Liver (tissue), 9 donors: ENCODE results near the gene ZNF618. TPM values are rescaled to one million over a fixed set of nuclear protein-coding genes. Genes with fewer than 3 reads are reported as not detected.

ENCODE experiments used
- DNase-seq: peaks from one replicate; pipeline ENCODE4 v3.0.0-alpha.2; 2017; ENCODE audit warnings: low spot score
- H3K27ac ChIP-seq, 2 donors: one replicate each; pipeline ENCODE4 v1.7.0; 2013; ENCODE audit warnings: inconsistent platforms in 2 of 2, low read length in 2 of 2, control low read depth in 1 of 2, low read depth in 1 of 2, mild to moderate bottlenecking in 1 of 2
- H3K27me3 ChIP-seq, 4 donors: one replicate each; pipeline versions ENCODE4 v1.6.1 to v1.7.0; 2013; ENCODE audit warnings: low read length in 3 of 4, inconsistent platforms in 1 of 4, mild to moderate bottlenecking in 1 of 4, moderate library complexity in 1 of 4; ENCODE audit not compliant: control insufficient read depth in 4 of 4, insufficient read depth in 4 of 4
- H3K36me3 ChIP-seq, 4 donors: one replicate each; pipeline versions ENCODE4 v1.6.1 to v1.7.0; 2013; ENCODE audit warnings: low read length in 3 of 4, mild to moderate bottlenecking in 3 of 4, low read depth in 1 of 4, moderate library complexity in 1 of 4; ENCODE audit not compliant: control insufficient read depth in 4 of 4, insufficient read depth in 3 of 4
- H3K4me1 ChIP-seq, 4 donors: one replicate each; pipeline versions ENCODE4 v1.6.1 to v1.7.0; 2013; ENCODE audit warnings: low read length in 3 of 4, mild to moderate bottlenecking in 3 of 4, moderate library complexity in 1 of 4; ENCODE audit not compliant: control insufficient read depth in 4 of 4, insufficient read depth in 4 of 4
- H3K4me3 ChIP-seq, 3 donors: one replicate each; pipeline versions ENCODE4 v1.6.1 to v1.7.0; 2013; ENCODE audit warnings: low read length in 3 of 3, control low read depth in 1 of 3, low read depth in 1 of 3, mild to moderate bottlenecking in 1 of 3
- H3K9ac ChIP-seq, 2 donors: one replicate each; pipeline ENCODE4 v1.7.0; 2013; ENCODE audit warnings: low read length in 2 of 2, mild to moderate bottlenecking in 2 of 2, moderate library complexity in 2 of 2, control low read depth in 1 of 2, low read depth in 1 of 2
- H3K9me3 ChIP-seq, 4 donors: one replicate each; pipeline versions ENCODE4 v1.6.1 to v1.7.0; 2013; ENCODE audit warnings: low read length in 3 of 4; ENCODE audit not compliant: control insufficient read depth in 4 of 4
- EGR1 ChIP-seq, 2 donors: IDR thresholded peaks; 2 replicates each; pipeline ENCODE4 v1.6.1; 2016 to 2018; ENCODE audit warnings: antibody characterized with exemption in 2 of 2, low read depth in 2 of 2
- FOXA1 ChIP-seq: IDR thresholded peaks from 2 replicates; pipeline ENCODE4 v1.6.1; 2016; ENCODE audit warnings: antibody characterized with exemption
- HNF4G ChIP-seq: IDR thresholded peaks from 2 replicates; pipeline ENCODE4 v1.6.1; 2016; ENCODE audit warnings: antibody characterized with exemption
- JUND ChIP-seq, 2 donors: IDR thresholded peaks; 2 replicates each; pipeline ENCODE4 v1.6.1; 2016; ENCODE audit warnings: antibody characterized with exemption in 2 of 2
- RAD21 ChIP-seq, 2 donors: IDR thresholded peaks; 2 replicates each; pipeline ENCODE4 v1.6.1; 2016; ENCODE audit warnings: antibody characterized with exemption in 2 of 2, mild to moderate bottlenecking in 2 of 2
- REST ChIP-seq: IDR thresholded peaks from 2 replicates; pipeline ENCODE4 v1.6.1; 2016; ENCODE audit warnings: antibody characterized with exemption, mild to moderate bottlenecking
- RXRA ChIP-seq, 2 donors: IDR thresholded peaks; 2 replicates each; pipeline ENCODE4 v1.6.1; 2017 to 2018; ENCODE audit warnings: antibody characterized with exemption in 2 of 2, mild to moderate bottlenecking in 1 of 2
- SP1 ChIP-seq: IDR thresholded peaks from 2 replicates; pipeline ENCODE4 v1.6.1; 2018; ENCODE audit warnings: antibody characterized with exemption, mild to moderate bottlenecking
- TAF1 ChIP-seq: conservative IDR thresholded peaks from 2 replicates; pipeline ENCODE4 v1.6.1; 2016; ENCODE audit warnings: antibody characterized with exemption, mild to moderate bottlenecking
- YY1 ChIP-seq: IDR thresholded peaks from 2 replicates; pipeline ENCODE4 v1.6.1; 2016; ENCODE audit warnings: antibody characterized with exemption, mild to moderate bottlenecking
- WGBS: extraction: QIAGEN DNeasy Blood & Tissue Kit; methylation state at CpG from one replicate; pipeline ENCODE4 v1.1.7; 2013; 5-methylcytosine and 5-hydroxymethylcytosine counted together
- polyA plus RNA-seq, 2 donors: library from polyadenylated mRNA; stranded (reverse) in 1 of 2; unstranded in 1 of 2; fragments of 200-250 nt in 1 of 2; fragments of >200 nt in 1 of 2; fragmentation: Nextera tagmentation in 1 of 2; extraction: Ambion mirVana in 1 of 2; gene quantifications; one replicate each; pipeline versions ENCODE4 v1.2.1 to v1.2.3, GENCODE V29; 2013 to 2015
- total RNA-seq, 2 donors: library from RNA; depleted of rRNA; stranded (reverse); fragments of >200 nt; gene quantifications; one replicate each; pipeline ENCODE4 v1.2.3, GENCODE V29; 2014
- TF ChIP-seq, protein P1 (sequence below): IDR thresholded peaks from 2 replicates; pipeline ENCODE4 v1.6.1; 2016; ENCODE audit warnings: antibody characterized with exemption
- TF ChIP-seq, protein P2 (sequence below): IDR thresholded peaks from 2 replicates; pipeline ENCODE4 v1.6.1; 2016; ENCODE audit warnings: antibody characterized with exemption
- donor health status: healthy.
- donor health status: healthy.
- donor health status: healthy.
- donor health status: healthy.
- donor health status: healthy.

The ZNF618 gene
- total and polyA plus RNA-seq, 4 donors = 2.2 to 6.5 (median 3.7) TPM

GRCh38 chr9:114075602-114076001 is 199.5 kb downstream of the ZNF618 start (continued):
- TF ChIP-seq JUND (IDR thresholded peaks at IDR 0.05) = no peak
- no peak for TF ChIP-seq RAD21 (IDR thresholded peaks at IDR 0.05)

DNA sequence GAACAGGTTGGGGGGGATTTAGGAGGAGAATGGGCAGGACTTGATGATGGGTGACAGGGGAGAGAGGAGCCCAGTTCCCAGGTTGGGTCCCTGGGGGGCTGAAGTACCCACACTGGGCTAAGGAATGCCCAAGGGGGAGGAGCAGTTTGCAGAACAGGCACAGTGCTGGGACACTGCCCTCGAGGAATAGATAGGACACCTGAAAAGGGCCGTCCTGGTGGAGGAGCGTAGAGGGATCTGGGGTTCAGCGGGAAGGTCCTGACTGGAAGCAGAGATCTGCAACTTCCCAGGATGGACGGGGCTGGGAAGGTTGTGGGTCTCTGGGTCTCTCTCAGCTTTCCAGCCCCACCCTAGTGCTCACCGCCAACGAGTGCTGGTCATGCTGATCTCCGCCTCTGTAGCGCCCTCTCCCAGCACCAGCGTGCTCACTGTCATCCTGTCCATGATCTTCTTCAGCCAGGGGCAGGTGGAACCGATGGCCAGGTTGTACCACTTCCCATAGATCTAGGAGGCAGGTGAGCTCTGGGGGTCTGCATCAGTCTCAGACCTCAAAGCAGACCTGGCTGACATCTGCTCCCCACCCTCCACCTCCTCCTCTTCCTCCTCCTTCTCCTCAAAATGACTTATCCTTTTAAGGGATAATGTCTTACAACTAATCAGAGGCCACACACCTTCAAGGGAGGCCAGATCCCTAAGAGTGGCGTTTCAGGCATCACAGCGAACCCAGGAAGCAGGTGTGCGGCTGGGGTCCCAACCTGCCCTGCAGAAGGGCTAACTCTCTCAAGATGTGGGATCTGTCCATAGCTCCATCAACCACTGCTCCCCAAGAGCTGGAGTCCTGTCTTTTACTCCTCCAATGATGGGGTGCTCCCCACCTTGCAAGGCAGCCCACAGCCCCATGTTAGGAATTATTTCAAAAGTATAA is 200.4 kb downstream of the ZNF618 start:
- H3K9ac ChIP-seq = peak overlapping the region; percentile 83 to 87
- H3K4me3 ChIP-seq = peak overlapping the region; percentile 60 to 95 (median 85)
- 31% methylated on average over 14 of the region's 14 CpGs for WGBS
- H3K27ac ChIP-seq = peak overlapping the region; percentile 60 to 68
- H3K4me1 ChIP-seq = peaks cover 3 to 82% (median 72%) of the 10 kb centered on the region in 4 donors
- DNase-seq = no peak
- peaks cover 5 to 32% (median 24%) of the 10 kb centered on the region in 4 donors for H3K36me3 ChIP-seq
- H3K27me3 ChIP-seq = no peaks in the 10 kb centered on the region
- TF ChIP-seq RAD21 (IDR thresholded peaks at IDR 0.05) = peak in 1 of 2 donors; percentile 21
- TF ChIP-seq HNF4G = no peak
- TF ChIP-seq, protein P1, sequence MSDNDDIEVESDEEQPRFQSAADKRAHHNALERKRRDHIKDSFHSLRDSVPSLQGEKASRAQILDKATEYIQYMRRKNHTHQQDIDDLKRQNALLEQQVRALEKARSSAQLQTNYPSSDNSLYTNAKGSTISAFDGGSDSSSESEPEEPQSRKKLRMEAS = no peak
- no peaks in the 10 kb centered on the region for H3K9me3 ChIP-seq

- H3K4me1 ChIP-seq = peaks cover 4 to 81% (median 70%) of the 10 kb centered on the region in 4 donors
- H3K27ac ChIP-seq = peak overlapping the region; percentile 60 to 68
- H3K9ac ChIP-seq = peak overlapping the region; percentile 83 to 87
- no peaks in the 10 kb centered on the region for H3K9me3 ChIP-seq
- no peak for TF ChIP-seq SP1
- no peak for TF ChIP-seq FOXA1
- no peak for TF ChIP-seq TAF1
- TF ChIP-seq, protein P2, sequence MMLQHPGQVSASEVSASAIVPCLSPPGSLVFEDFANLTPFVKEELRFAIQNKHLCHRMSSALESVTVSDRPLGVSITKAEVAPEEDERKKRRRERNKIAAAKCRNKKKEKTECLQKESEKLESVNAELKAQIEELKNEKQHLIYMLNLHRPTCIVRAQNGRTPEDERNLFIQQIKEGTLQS = no peak
- TF ChIP-seq EGR1 (IDR thresholded peaks at IDR 0.05; ENCODE audit: low read depth in 2 of 2) = no peak
- TF ChIP-seq RXRA (IDR thresholded peaks at IDR 0.05) = peak in 1 of 2 donors; percentile 8
- TF ChIP-seq REST = no peak
- TF ChIP-seq YY1 = no peak
- H3K27me3 ChIP-seq = no peaks in the 10 kb centered on the region
- peaks cover 2 to 25% (median 18%) of the 10 kb centered on the region in 4 donors for H3K36me3 ChIP-seq
- no peak for DNase-seq
- H3K4me3 ChIP-seq = peak overlapping the region; percentile 60 to 95 (median 85)
- whole genome bisulfite sequencing = 31% methylated on average over 7 of the region's 7 CpGs
These were observed 201.2 kb downstream of the ZNF618 start for GRCh38 chr9:114077162-114077837.
